HCT116 (cell line): ENCODE measurements around the gene ZFAND6.

Source experiments
- EZH2 ChIP-seq: fragments of 200-600 bp; sonication (generic); IDR thresholded peaks from 2 replicates; pipeline ENCODE4 v1.6.1; 2017; ENCODE audit warnings: antibody characterized with exemption, mixed run types
- EZH2phosphoT487 ChIP-seq: fragments of 200-600 bp; IDR thresholded peaks from 2 replicates; pipeline ENCODE4 v1.6.1; 2018; ENCODE audit warnings: antibody characterized with exemption, borderline replicate concordance
- JUND ChIP-seq: IDR thresholded peaks from 2 replicates; pipeline ENCODE4 v1.6.1; 2012
- POLR2A ChIP-seq: IDR thresholded peaks from 2 replicates; pipeline ENCODE4 v1.7.0; 2011; ENCODE audit warnings: borderline replicate concordance; ENCODE audit not compliant: insufficient read depth, insufficient read length; ENCODE audit errors: extremely low read depth
- RAD21 ChIP-seq: IDR thresholded peaks from 2 replicates; pipeline ENCODE4 v1.6.1; 2012; ENCODE audit warnings: low read depth, mild to moderate bottlenecking
- SP1 ChIP-seq: IDR thresholded peaks from 2 replicates; pipeline ENCODE4 v1.6.1; 2012; ENCODE audit warnings: low read depth
- SRF ChIP-seq: IDR thresholded peaks from 2 replicates; pipeline ENCODE4 v1.6.1; 2012; ENCODE audit warnings: low read depth
- TCF7L2 ChIP-seq: IDR thresholded peaks from 2 replicates; pipeline ENCODE4 v1.7.0; 2011; ENCODE audit warnings: borderline replicate concordance, inconsistent platforms; ENCODE audit not compliant: insufficient read depth, insufficient read length; ENCODE audit errors: extremely low read depth
- YY1 ChIP-seq: IDR thresholded peaks from 2 replicates; pipeline ENCODE4 v1.6.1; 2011; ENCODE audit warnings: low read length, low read depth, moderate library complexity, mild to moderate bottlenecking; ENCODE audit not compliant: insufficient replicate concordance; ENCODE audit errors: extremely low read depth
- ZFX ChIP-seq: fragments of 450-650 bp; IDR thresholded peaks from 2 replicates; pipeline ENCODE4 v1.6.1; 2017
- TF ChIP-seq, protein P1 (sequence below), 3 experiments: fragments of 200-600 bp in 1 of 3; sonication (generic) in 1 of 3; IDR thresholded peaks in 2 of 3; conservative IDR thresholded peaks in 1 of 3; 2 replicates each; pipeline ENCODE4 v1.5.1; 2012 to 2017; ENCODE audit warnings: low read depth in 2 of 3, low read length in 2 of 3, antibody characterized with exemption in 1 of 3, borderline replicate concordance in 1 of 3, control low read depth in 1 of 3, mild to moderate bottlenecking in 1 of 3, mixed read lengths in 1 of 3, mixed run types in 1 of 3, moderate library complexity in 1 of 3; ENCODE audit not compliant: insufficient read depth in 1 of 3
- TF ChIP-seq, protein P2 (sequence below): IDR thresholded peaks from 2 replicates; pipeline ENCODE4 v1.6.1; 2012

DNA sequence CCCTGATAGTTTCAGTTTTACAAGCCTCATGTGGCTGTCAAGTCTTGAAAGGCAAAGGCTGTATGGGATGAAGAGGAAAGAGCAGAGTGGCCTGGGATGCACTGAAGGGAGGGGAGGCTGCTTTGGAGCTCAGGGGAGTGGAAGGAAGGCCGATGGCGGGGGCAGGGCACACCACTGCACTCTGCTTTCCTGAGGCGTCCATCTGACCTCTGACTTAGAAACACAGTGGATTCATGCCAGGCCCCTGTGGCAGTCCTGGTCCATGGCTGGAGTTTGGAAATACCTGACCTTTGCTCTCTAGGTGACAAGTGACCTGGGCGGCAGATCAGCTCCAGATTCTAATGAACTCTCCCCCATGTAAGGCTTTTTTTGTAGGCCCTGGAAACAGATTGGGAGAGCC lies 112.3 kb downstream of the ZFAND6 start:
- TF ChIP-seq, protein P1, sequence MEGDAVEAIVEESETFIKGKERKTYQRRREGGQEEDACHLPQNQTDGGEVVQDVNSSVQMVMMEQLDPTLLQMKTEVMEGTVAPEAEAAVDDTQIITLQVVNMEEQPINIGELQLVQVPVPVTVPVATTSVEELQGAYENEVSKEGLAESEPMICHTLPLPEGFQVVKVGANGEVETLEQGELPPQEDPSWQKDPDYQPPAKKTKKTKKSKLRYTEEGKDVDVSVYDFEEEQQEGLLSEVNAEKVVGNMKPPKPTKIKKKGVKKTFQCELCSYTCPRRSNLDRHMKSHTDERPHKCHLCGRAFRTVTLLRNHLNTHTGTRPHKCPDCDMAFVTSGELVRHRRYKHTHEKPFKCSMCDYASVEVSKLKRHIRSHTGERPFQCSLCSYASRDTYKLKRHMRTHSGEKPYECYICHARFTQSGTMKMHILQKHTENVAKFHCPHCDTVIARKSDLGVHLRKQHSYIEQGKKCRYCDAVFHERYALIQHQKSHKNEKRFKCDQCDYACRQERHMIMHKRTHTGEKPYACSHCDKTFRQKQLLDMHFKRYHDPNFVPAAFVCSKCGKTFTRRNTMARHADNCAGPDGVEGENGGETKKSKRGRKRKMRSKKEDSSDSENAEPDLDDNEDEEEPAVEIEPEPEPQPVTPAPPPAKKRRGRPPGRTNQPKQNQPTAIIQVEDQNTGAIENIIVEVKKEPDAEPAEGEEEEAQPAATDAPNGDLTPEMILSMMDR (IDR thresholded peaks at IDR 0.05 in 2 of 3, conservative IDR thresholded peaks at IDR 0.05 in 1 of 3; ENCODE audit: borderline replicate concordance in 1 of 3, insufficient read depth in 1 of 3, low read depth in 2 of 3, low read length in 2 of 3) = no peak
- TF ChIP-seq POLR2A = no peak
- TF ChIP-seq EZH2 = no peak
- TF ChIP-seq, protein P2, sequence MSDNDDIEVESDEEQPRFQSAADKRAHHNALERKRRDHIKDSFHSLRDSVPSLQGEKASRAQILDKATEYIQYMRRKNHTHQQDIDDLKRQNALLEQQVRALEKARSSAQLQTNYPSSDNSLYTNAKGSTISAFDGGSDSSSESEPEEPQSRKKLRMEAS = no peak
- no peak for TF ChIP-seq TCF7L2
- no peak for TF ChIP-seq EZH2phosphoT487
- no peak for TF ChIP-seq RAD21
- TF ChIP-seq YY1 = no peak
- TF ChIP-seq SP1 = no peak
- no peak for TF ChIP-seq JUND
- TF ChIP-seq ZFX = no peak
- no peak for TF ChIP-seq SRF
